Cardiac muscle cell (in vitro differentiated cells and primary cell): ENCODE measurements around the gene HEY2. TPM values are rescaled to one million over a fixed set of nuclear protein-coding genes. Genes with fewer than 3 reads are reported as not detected.

Source experiments
- DNase-seq, 2 donors: peaks; one replicate each; pipeline versions ENCODE4 v3.0.0 to v3.0.0-alpha.2; 2010 to 2017; ENCODE audit warnings: low read depth in 1 of 2, low spot score in 1 of 2
- H3K27ac ChIP-seq: fragments of 200-600 bp; sonication (generic); 2 replicates; pipeline ENCODE4 v1.5.1; 2016
- H3K27me3 ChIP-seq: fragments of 200-600 bp; sonication (generic); 2 replicates; pipeline ENCODE4 v1.6.0; 2016; ENCODE audit warnings: control low read depth
- H3K36me3 ChIP-seq: fragments of 200-600 bp; sonication (generic); 2 replicates; pipeline ENCODE4 v1.5.1; 2016; ENCODE audit warnings: control low read depth
- H3K4me1 ChIP-seq: fragments of 200-600 bp; sonication (generic); 2 replicates; pipeline ENCODE4 v1.8.1; 2017; ENCODE audit warnings: low read depth, mild to moderate bottlenecking, mixed run types
- H3K4me3 ChIP-seq: fragments of 200-600 bp; sonication (generic); 2 replicates; pipeline ENCODE4 v1.5.1; 2016; ENCODE audit warnings: mild to moderate bottlenecking
- H3K9me3 ChIP-seq: fragments of 200-600 bp; sonication (generic); 2 replicates; pipeline ENCODE4 v1.5.1; 2017; ENCODE audit warnings: low read depth, mild to moderate bottlenecking, control low read depth
- polyA plus RNA-seq: library from polyadenylated mRNA; unstranded; fragments of >200 nt; fragmentation: Nextera tagmentation; extraction: Ambion mirVana; gene quantifications from 2 replicates; pipeline ENCODE4 v1.2.1, GENCODE V29; 2016
- total RNA-seq: library from RNA; depleted of rRNA; stranded (reverse); fragments of >200 nt; gene quantifications from 2 replicates; pipeline ENCODE4 v1.2.3, GENCODE V29; 2016
- TF ChIP-seq, protein P1 (sequence below): IDR thresholded peaks from 2 replicates; pipeline ENCODE4 v1.5.1; 2012; ENCODE audit warnings: low read depth, mild to moderate bottlenecking, low read length

Gene HEY2
- total and polyA plus RNA-seq, 2 experiments from 2014 or later: 54.1 to 73.8 TPM

DNA sequence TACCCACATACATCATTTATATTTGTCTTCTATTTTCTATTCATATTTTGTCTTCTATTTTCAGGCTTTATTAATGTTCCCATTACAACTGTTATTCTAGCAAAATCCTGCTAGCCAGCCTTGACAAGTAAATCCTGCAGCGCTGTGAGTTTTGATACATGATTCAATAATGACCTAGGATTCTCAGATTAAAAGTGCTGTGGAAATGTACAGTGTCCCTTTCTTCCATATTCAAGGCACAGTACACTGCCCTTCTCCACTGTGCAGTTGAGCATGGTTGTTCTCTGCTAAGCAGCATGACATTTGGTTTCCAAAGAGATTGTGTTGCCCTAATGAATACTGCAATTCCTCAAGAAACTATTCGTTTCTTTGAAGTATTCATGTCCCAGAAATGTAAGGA, 5.8 kb upstream of the HEY2 start:
- peaks cover 15% of the 10 kb centered on the region for H3K4me1 ChIP-seq
- DNase-seq: no peak
- H3K27ac ChIP-seq: no peak overlapping the region
- H3K4me3 ChIP-seq: no peak overlapping the region
- H3K9me3 ChIP-seq: no peaks in the 10 kb centered on the region
- H3K36me3 ChIP-seq: no peaks in the 10 kb centered on the region
- TF ChIP-seq, protein P1, sequence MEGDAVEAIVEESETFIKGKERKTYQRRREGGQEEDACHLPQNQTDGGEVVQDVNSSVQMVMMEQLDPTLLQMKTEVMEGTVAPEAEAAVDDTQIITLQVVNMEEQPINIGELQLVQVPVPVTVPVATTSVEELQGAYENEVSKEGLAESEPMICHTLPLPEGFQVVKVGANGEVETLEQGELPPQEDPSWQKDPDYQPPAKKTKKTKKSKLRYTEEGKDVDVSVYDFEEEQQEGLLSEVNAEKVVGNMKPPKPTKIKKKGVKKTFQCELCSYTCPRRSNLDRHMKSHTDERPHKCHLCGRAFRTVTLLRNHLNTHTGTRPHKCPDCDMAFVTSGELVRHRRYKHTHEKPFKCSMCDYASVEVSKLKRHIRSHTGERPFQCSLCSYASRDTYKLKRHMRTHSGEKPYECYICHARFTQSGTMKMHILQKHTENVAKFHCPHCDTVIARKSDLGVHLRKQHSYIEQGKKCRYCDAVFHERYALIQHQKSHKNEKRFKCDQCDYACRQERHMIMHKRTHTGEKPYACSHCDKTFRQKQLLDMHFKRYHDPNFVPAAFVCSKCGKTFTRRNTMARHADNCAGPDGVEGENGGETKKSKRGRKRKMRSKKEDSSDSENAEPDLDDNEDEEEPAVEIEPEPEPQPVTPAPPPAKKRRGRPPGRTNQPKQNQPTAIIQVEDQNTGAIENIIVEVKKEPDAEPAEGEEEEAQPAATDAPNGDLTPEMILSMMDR: no peak
- H3K27me3 ChIP-seq: peaks cover 11% of the 10 kb centered on the region

DNA sequence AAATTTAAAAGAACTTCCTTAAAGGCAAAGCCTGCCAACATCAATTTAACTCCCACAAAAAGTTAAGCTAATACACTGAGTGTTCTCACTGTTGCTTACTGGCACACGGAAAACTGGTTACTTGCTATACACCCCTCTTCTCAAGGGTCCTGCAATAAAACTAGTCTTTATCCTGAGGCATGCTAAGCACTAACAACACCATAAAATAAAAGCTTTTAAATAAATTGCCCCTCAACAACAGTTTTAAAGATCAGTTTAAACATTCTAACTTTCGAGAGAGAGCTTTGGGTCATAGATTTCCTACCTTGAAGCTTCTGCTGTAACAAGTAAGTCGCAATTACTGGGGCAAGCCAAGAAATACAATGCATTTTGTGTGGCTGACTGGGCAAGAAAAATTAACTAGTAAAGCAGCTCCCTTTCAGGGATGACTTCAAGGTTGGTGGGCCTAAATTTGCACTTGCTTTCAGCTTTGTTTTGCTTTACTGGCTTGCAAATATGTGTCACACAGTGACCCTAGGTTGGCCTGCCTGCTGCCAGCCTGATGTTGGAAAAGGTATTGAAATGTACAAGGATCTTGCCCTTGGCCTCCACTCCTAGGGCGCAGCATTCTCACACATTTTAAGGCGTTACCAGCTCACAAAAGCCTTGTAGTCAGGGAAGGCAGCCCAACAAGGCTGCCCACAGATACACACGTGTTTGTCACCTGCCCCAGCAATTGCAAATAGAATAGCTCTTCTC, 4.0 kb upstream of the HEY2 start:
- no peaks in the 10 kb centered on the region for H3K36me3 ChIP-seq
- peak in 1 of 2 donors; percentile 57 for DNase-seq
- H3K27me3 ChIP-seq: peaks cover 11% of the 10 kb centered on the region
- H3K4me3 ChIP-seq: peak overlapping the region; percentile 84
- TF ChIP-seq, protein P1: no peak
- H3K27ac ChIP-seq: peak overlapping the region; percentile 24
- peaks cover 15% of the 10 kb centered on the region for H3K4me1 ChIP-seq
- no peaks in the 10 kb centered on the region for H3K9me3 ChIP-seq

DNA sequence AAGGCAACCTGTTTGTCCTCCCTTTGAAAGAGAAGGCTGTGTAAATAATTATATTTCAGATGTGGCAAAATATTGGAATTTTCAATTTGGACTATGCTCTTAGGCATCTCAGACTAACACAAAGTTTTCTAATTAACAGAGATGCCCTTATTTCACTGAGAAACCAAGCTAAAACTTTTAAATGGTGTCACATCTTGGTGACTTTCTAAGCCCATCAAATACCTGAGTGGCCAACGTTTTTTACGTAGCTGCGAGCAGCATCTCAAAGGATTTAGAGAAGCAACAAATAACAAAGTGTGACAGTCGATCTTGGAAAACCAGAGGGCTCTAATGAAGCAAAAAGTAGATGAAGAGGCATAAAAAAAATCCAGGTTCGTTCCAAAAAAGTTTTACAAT, 3.4 kb upstream of the HEY2 start:
- Histone ChIP-seq H3K4me3 (peak overlapping the region; percentile 84), H3K4me1 (peaks cover 15% of the 10 kb centered on the region), H3K27ac (no peak overlapping the region), H3K9me3 (no peaks in the 10 kb centered on the region), H3K27me3 (peaks cover 11% of the 10 kb centered on the region), H3K36me3 (no peaks in the 10 kb centered on the region)
- TF ChIP-seq, protein P1: no peak
- DNase-seq: no peak

DNA sequence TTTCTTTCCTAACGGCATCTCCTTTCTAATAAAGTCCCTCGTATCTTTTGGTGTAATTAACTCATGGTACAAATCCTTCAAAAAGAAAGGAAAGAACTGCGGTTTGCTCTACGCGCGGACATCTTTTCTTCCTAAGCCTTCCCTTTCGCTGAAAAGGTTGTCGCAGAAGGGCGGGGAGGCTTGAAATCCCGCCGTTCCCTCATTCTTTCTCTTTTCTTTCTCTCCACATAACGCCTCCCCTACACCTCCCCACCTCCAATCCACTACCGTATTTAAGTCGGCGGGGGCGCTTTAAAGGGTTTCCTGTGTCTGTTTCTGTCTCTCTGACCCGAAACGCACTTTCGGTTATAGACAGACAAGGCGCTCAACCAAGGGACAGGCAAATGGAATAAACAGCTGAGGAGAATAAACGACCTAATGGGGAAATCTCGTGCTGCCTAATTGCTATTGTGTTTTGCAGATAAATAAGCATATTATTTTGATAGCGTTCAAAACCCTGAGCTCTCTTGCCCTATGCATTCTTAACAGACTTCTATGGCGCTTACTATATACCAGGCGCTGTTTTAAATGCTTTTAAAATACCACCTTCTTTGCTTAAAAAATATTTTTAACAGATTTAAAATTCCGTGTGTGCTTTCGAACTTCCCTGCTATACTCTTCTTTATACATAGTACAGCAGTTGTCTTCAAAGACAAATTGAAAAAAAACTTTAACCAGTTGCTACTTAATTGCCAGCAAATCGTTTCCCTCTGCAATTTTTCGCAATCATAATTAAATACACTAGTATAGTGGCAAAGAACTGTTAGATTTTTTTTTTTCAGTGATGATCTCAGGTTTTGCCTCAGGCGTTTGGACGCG, 2.5 kb upstream of the HEY2 start:
- peak overlapping the region; percentile 84 for H3K4me3 ChIP-seq
- DNase-seq: peak; percentile 80 to 85
- peak overlapping the region; percentile 92 for H3K27ac ChIP-seq
- H3K9me3 ChIP-seq: no peaks in the 10 kb centered on the region
- TF ChIP-seq, protein P1: no peak
- H3K27me3 ChIP-seq: peaks cover 11% of the 10 kb centered on the region
- H3K4me1 ChIP-seq: peaks cover 15% of the 10 kb centered on the region
- H3K36me3 ChIP-seq: no peaks in the 10 kb centered on the region

DNA sequence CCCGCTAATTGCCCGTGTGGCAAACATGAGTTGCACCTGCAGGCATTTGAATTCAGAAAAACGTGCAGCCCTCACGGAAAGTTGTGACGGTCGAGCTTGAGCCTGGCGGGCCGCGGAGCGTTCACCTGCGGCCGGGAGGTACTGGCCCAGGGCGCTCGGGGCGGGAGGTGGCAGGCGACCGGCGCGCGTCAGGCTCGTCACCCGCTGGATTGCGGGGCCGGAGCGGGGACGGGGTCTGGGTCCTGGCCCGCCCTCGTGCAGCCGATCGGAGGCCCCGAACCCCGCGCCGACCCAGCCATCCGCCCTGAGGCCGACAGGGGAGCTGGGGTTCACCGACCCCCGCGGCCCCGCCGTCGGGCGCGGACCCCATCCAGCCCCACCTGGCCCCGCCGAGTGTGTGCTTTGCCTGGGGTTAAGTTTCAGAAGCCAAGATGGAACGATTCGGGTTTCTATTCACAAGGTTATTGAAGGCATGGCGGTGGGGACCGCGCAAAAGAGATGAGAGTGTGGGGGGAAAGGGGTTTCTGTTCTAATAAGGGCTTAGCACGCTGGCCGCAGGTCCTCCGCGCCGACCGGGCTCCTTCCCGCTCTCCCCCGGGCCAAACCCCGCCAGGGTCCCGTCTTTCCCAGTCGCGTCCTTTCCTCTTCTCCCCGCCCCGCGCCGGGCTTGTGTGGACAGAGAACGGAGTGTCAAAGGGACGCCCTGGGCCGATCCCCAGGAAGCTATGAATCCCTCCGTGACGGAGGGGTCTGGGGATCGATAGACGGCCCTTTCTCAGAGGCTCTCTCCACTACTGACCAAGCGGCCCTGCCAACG, 1.6 kb upstream of the HEY2 start:
- Histone ChIP-seq H3K36me3 (peaks cover 4% of the 10 kb centered on the region), H3K27me3 (peaks cover 11% of the 10 kb centered on the region), H3K4me3 (peak overlapping the region; percentile 84)

More for the DNA sequence above, 1.6 kb upstream of the HEY2 start:
- DNase-seq: peak; percentile 12 to 72
- Histone ChIP-seq H3K27ac (peak overlapping the region; percentile 92), H3K9me3 (no peaks in the 10 kb centered on the region), H3K4me1 (peaks cover 21% of the 10 kb centered on the region)
- TF ChIP-seq, protein P1: no peak
